AG04450 (cell line): ENCODE measurements around the gene RPA1. TPM values are rescaled to one million over a fixed set of nuclear protein-coding genes. Genes with fewer than 3 reads are reported as not detected.

ENCODE experiments used
- CTCF ChIA-PET: fragments of 300-600, 350-600 bp; formaldehyde crosslinking; extraction: SDS; loops from one replicate; lab custom pipeline; 2022; ENCODE audit warnings: antibody characterized with exemption, inconsistent platforms; lab: Charles Lee
- POLR2A ChIA-PET: fragments of 350-600 bp; formaldehyde crosslinking; extraction: SDS; loops from one replicate; lab custom pipeline; 2021; ENCODE audit warnings: antibody characterized with exemption, inconsistent platforms; lab: Yijun Ruan, JAX
- DNase-seq: peaks from one replicate; pipeline ENCODE4 v3.0.0-alpha.2; 2011; ENCODE audit warnings: low read depth, low spot score
- H3K27ac ChIP-seq: one replicate; pipeline ENCODE4 v1.5.1; 2012; ENCODE audit warnings: low read depth, low read length, control low read depth
- H3K27me3 ChIP-seq: one replicate; pipeline ENCODE4 v1.6.0; 2012; ENCODE audit warnings: low read length; ENCODE audit not compliant: control insufficient read depth, insufficient read depth
- H3K4me3 ChIP-seq: 2 replicates; pipeline ENCODE4 v1.5.1; 2011; ENCODE audit warnings: mild to moderate bottlenecking, low read depth, low read length, control low read depth
- H3K9me3 ChIP-seq: 2 replicates; pipeline ENCODE4 v1.5.1; 2012; ENCODE audit warnings: low read length; ENCODE audit not compliant: control insufficient read depth, insufficient read depth
- polyA plus RNA-seq: library from polyadenylated mRNA; depleted of rRNA; stranded (reverse); fragments of >200 nt; gene quantifications from 2 replicates; pipeline ENCODE4 v1.2.3, GENCODE V29; 2011
- TF ChIP-seq, protein P1 (sequence below): IDR thresholded peaks from 2 replicates; pipeline ENCODE4 v1.5.1; 2011; ENCODE audit warnings: low read depth, low read length, control low read depth, inconsistent platforms

The RPA1 gene
- polyA plus RNA-seq, 1 experiment = 56.4 TPM

DNA sequence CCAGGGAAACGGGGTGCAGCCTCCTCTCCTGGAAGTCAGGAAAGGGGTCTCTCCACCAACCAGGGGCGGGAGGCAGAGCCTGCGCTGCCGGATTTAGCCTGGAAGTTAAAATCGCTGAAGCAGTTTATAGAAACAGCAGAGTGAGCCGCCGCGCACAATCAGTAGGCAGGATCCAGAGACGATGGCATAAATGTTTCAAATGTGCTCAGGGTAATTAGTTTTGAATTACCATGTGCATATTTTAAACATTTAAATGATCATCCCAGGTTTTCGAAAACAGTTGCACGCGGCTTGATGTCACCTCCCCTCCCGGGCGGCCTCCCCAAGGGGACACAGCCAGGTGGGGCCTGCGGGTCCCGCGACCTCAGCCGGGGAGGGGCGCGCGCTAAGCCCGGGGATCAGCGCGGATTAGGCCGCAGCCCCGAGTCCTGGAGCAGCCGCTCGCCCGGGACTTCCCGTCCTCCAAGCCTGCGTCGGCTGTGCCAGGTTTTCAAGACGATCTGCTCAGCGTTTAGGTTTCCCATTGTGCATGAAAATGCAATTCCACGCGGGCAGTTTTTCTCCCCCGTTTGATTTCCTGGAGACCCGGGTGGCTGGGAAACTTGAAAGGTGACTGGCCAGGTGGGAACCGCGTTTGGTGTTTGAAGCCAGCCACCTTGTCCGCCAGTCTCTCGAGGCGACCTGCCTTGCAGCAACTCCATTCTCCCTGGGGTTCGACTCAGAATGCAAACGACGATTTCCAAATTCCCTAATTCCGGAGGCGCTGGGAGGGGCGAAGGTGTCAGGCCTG is 78.3 kb downstream of the RPA1 start:
- TF ChIP-seq, protein P1, sequence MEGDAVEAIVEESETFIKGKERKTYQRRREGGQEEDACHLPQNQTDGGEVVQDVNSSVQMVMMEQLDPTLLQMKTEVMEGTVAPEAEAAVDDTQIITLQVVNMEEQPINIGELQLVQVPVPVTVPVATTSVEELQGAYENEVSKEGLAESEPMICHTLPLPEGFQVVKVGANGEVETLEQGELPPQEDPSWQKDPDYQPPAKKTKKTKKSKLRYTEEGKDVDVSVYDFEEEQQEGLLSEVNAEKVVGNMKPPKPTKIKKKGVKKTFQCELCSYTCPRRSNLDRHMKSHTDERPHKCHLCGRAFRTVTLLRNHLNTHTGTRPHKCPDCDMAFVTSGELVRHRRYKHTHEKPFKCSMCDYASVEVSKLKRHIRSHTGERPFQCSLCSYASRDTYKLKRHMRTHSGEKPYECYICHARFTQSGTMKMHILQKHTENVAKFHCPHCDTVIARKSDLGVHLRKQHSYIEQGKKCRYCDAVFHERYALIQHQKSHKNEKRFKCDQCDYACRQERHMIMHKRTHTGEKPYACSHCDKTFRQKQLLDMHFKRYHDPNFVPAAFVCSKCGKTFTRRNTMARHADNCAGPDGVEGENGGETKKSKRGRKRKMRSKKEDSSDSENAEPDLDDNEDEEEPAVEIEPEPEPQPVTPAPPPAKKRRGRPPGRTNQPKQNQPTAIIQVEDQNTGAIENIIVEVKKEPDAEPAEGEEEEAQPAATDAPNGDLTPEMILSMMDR = no peak
- no peak for DNase-seq
- H3K4me3 ChIP-seq = peak overlapping the region; percentile 32
- CTCF ChIA-PET = interaction anchor here (0.8 to 3.1 kb wide), 17 partner anchors 13 to 375 kb away, joined by 3 to 69 read pairs (median 4); partner anchors contain the start of genes DPH1, HIC1 and RTN4RL1
- no peaks in the 10 kb centered on the region for H3K9me3 ChIP-seq
- peaks cover 57% of the 10 kb centered on the region for H3K27me3 ChIP-seq
- POLR2A ChIA-PET = interaction anchor here (1.1 kb wide), 1 partner anchor 118 kb away, joined by 9 read pairs; the partner anchor contains the start of gene RTN4RL1
- no peak overlapping the region for H3K27ac ChIP-seq

DNA sequence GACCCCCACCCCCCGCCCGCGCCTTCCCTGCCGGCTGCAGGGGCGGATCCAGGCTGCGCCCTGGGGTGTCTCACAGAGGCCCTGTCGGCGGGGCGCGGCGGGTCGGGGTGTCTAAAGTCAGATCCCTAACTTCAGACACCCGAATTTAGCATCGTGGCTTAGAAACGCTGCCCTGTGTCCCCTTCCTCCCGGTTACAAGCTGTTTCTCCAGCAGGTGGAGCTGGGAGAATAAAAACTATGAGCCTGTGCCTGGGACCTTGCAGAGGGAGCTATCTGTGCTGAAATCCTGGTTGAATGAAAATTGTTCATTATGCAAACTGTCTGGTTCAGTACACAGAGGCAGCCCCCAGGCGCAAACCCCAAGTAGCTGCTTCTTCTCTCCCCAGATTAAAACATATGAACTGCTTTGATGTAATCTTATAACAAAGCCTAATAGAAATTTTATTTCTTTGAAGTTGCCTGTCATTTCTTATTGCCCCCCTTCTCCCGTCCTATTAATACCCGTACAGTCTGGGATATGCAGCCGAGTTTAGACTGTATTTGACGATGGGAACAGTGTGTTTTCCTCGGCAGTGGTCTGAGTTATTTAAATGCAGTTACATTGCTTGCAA is 79.0 kb downstream of the RPA1 start:
- H3K9me3 ChIP-seq = no peaks in the 10 kb centered on the region
- TF ChIP-seq, protein P1 = peak; percentile 85
- H3K4me3 ChIP-seq = peak overlapping the region; percentile 32
- H3K27ac ChIP-seq = no peak overlapping the region
- ChIA-PET POLR2A (interaction anchor here (1.1 kb wide), 1 partner anchor 117 kb away, joined by 9 read pairs; the partner anchor contains the start of gene RTN4RL1), CTCF (interaction anchor here (0.6 to 3.1 kb wide), 25 partner anchors 10 to 374 kb away, joined by 3 to 69 read pairs (median 4); partner anchors contain the start of genes DPH1, HIC1 and RTN4RL1)
- peak; percentile 48 for DNase-seq
- H3K27me3 ChIP-seq = peaks cover 64% of the 10 kb centered on the region

DNA sequence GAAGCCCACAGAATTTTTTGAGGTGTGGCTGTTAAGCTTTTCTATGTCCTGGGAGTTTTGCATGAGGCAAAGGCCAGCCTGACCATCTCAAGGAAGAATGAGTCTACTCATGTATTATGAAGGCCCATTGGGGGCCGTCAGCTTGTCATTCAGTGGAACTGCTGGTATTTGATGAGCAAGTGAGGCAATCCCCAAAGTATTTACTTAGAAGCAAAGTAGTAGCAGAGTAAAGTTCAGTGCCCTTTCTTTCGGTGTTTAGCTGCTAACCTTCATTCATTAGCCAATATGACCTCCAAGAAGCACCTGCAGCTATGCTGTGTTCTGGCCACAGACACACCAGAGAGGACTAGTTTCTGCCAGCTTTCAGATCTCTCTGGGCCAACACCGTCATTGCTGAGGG is 80.2 kb downstream of the RPA1 start:
- Histone ChIP-seq H3K9me3 (no peaks in the 10 kb centered on the region), H3K27me3 (peaks cover 72% of the 10 kb centered on the region), H3K4me3 (no peak overlapping the region), H3K27ac (no peak overlapping the region)
- ChIA-PET CTCF (interaction anchor here (1.1 to 3.1 kb wide), 4 partner anchors 12 to 371 kb away, joined by 3 to 69 read pairs (median 6); partner anchors contain the start of gene RTN4RL1), POLR2A (no interaction called here)
- TF ChIP-seq, protein P1 = no peak
- no peak for DNase-seq

DNA sequence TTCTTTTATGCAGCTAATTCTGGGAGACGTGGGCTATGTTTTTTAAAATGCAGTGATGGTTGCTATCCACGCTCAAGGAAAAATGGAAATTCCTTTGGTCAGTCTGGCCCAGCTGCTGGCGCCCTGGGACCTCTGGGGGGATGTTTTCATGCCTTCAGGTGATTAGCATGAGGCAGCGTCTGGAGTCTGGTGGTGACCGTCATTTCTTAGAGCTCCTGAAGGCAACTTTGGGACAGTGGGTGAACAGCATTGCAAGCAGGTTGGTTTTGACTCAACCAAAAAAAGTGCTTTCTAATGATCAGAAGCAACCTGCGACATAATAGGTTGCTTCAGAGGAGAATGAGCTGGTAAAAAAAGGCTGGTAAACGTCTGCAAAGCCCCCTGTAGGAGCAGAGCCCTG is 82.3 kb downstream of the RPA1 start:
- POLR2A ChIA-PET = no interaction called here
- TF ChIP-seq, protein P1 = no peak

More for the DNA sequence above, 82.3 kb downstream of the RPA1 start:
- CTCF ChIA-PET = interaction anchor here (0.9 kb wide), 1 partner anchor 116 kb away, joined by 3 read pairs; no protein-coding TSS in a partner anchor
- Histone ChIP-seq H3K27me3 (peaks cover 74% of the 10 kb centered on the region), H3K9me3 (no peaks in the 10 kb centered on the region), H3K4me3 (no peak overlapping the region), H3K27ac (no peak overlapping the region)
- no peak for DNase-seq
